GM03348 (cell line): ENCODE measurements around the gene SETD9.

Source experiments
- DNase-seq: peaks from one replicate; pipeline ENCODE4 v3.0.0; 2012; ENCODE audit warnings: low spot score

The SETD9 gene

GRCh38 chr5:56934325-56934724 lies 24.9 kb downstream of the SETD9 start:
- DNase-seq: no peak

DNA sequence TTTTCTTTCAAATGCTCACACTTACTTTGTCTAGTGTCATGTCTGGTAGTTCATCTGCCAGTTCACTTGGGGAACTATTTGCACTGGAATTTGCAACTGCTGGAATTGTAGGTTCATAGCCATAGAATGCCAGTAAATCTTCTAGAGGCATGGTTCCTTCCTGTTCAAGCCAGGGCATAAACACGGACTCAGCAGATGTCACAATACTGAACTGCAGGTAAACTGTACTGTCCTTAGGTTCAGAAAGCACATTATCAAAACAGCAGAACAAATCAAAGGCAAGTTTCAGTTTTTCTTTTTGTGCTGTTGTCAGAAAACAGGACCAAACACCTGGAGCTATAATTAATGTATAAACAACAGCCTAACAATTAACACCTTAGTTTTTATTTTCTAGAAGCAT lies 29.5 kb downstream of the SETD9 start:
- no peak for DNase-seq

GRCh38 chr5:56941981-56942380 lies 32.6 kb downstream of the SETD9 start:
- peak; percentile 62 for DNase-seq

DNA sequence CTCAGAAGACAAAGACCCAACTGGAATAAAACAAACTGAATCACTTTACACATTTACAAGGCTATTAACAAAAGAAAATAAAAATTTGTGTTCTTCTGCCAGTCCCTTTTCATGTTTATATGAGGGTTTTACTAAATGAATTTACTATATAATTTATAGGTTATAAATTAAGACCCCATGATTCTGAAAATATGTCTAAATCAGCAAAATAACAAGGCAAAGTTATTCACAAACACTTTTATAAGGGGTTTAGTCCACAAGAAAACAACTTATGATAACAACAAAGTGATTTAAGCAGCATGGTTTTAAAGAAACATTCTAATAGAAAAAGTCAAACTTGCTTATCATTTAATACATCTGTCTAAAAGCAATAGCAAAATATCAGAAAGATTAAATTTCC lies 37.7 kb downstream of the SETD9 start:
- DNase-seq: no peak

DNA sequence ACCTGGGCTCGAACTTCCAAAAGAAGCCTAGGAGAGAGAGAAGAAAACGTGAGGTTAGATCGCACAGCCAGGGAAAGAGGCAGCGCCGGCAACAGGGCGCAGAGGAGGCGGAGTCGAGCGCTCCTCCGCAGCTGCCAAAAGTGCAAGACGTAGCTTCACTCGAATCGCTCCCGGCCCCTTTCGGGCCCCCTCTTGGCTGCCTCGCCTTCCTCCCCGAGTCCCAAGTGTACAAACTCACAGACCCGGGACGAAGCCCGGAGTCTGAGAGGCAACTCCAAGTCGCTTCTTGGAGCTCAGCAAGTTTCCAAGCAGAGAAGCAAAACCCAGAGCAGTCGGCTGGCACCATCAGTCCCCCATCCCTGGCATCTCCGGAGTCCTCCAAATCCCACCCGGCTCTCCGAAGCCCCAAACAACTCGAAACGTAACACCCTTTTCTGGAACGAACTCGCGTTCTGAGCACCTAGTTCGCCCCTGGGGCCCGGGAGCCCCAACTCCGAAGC lies 41.3 kb downstream of the SETD9 start:
- DNase-seq: peak; percentile 89

GRCh38 chr5:56951126-56951945 lies 41.9 kb downstream of the SETD9 start:
- DNase-seq: peak; percentile 73

GRCh38 chr5:56951946-56952691 lies 42.7 kb downstream of the SETD9 start, which contains the start of gene MIER3:
MIER3 (minus strand) TSS chr5:56952123; CDS start chr5:56952102, 21 bp downstream.
- peak; percentile 98 for DNase-seq

DNA sequence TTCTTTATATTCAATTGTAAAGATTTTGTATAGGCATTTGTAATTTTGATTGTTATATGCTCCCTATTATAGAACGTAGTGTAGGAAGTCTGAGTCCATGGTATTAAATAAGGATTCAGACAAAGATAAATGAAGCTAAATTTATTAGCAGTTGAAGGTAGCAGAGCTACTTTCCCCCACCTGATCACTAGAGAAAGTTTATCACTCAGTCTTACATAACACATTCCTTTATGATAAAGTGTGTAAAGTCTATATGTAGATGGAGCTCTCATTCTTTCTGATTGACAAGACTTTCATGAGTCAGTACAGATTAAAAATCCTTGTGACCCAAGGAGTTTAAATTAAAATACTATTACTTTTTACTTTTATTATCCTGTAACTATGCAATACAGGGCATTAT lies 44.9 kb downstream of the SETD9 start:
- no peak for DNase-seq

GRCh38 chr5:56958595-56958994 lies 49.2 kb downstream of the SETD9 start:
- no peak for DNase-seq

- DNase-seq: no peak
Observed at GRCh38 chr5:56959326-56959725, 49.9 kb downstream of the SETD9 start.

- DNase-seq: no peak
Observed at GRCh38 chr5:56961746-56962145, 52.4 kb downstream of the SETD9 start.

- DNase-seq: no peak
Observed at GRCh38 chr5:56962286-56962685, 52.9 kb downstream of the SETD9 start.

DNA sequence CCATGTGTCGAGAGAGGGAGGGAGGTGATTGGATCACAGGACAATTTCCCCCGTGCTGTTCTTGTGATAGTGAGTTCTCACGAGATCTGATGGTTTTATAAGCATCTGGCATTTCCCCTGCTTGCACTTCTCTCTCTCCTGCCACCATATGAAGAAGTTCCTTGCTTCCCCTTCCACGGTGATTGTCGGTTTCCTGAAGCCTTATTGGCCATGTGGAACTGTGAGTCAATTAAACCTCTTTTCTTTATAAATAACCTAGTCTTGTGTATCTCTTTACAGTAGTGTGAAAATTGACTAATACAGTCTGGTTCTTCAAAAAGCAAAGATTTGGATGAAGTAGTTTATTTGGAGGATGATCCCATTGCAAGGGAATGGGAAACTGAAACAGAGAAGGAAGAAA lies 53.9 kb downstream of the SETD9 start:
- DNase-seq: no peak

DNA sequence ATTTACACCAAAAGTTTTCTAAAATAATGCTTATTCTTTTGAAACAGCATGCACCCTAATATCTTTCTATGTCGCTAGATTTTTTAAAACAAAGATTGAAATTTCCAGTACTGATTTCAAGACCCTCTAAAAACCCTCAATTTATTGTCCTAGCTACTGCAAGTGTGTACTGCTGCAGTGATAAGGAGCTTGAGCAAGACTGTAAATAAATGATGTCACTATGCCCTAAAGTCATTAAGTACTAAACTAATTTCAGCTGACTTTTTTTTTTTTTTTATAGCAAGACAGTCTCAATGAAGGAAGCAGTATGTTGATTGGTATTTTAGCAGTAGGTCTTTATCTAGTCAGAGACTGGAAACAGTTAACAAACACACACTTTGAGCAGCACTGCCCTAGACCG lies 54.8 kb downstream of the SETD9 start:
- DNase-seq: no peak
